LHCN-M2 (cell line): ENCODE results near the gene MYOG. TPM values are rescaled to one million over a fixed set of nuclear protein-coding genes. Genes with fewer than 3 reads are reported as not detected.

ENCODE experiments used
- DNase-seq: peaks from one replicate; pipeline ENCODE4 v3.0.0-alpha.2; 2012; ENCODE audit warnings: low read depth
- polyA plus RNA-seq: library from polyadenylated mRNA; unstranded; fragments of >200 nt; gene quantifications from one replicate; pipeline ENCODE4 v1.2.1, GENCODE V29; 2012; ENCODE audit warnings: missing spikeins
- total RNA-seq: library from RNA; depleted of rRNA; stranded (reverse); fragments of >200 nt; gene quantifications from 2 replicates; pipeline ENCODE4 v1.2.3, GENCODE V29; 2014; rRNA removed

Gene MYOG
- total RNA-seq: 0.13 and 5.7 TPM in 2 replicates
- polyA plus RNA-seq: 1.1 TPM

DNA sequence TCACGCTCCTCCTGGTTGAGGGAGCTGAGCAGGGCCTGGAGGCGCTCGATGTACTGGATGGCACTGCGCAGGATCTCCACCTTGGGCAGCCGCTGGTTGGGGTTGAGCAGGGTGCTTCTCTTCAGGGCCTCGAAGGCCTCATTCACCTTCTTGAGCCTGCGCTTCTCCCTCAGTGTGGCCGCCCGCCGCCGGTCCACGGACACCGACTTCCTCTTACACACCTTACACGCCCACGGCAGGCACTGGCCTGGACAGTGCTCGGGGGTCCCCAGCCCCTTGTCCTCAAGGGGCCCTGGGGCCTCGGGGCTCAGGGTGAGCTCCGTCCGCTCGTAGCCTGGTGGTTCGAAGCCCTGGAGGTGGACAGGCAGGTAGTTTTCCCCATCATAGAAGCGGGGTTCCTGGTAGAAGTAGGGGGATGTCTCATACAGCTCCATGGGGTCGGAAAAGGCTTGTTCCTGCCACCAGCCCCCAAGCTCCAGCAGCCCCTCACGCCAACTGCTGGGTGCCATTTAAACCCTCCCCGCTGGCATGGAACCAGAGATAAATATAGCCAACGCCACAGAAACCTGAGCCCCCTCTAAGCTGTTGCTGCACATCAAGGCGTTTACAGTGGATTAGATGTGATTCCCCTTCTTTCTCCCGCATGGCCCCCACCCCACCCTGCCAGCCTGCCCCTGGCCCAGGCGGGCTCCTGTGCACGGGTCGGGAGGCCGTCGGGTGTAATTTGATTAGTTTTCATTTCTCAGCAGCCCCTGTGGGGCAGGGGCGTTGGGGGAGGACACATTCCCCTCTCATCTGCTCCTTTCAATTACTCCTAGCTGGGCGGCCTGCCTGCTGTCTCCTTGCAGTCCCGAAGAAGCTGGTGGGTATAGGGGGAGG is at the start of gene MYOG:
MYOG (minus strand) TSS at position 485 of the 879 bp plus-strand sequence; CDS start at position 434, 51 bp downstream.
- DNase-seq: no peak

DNA sequence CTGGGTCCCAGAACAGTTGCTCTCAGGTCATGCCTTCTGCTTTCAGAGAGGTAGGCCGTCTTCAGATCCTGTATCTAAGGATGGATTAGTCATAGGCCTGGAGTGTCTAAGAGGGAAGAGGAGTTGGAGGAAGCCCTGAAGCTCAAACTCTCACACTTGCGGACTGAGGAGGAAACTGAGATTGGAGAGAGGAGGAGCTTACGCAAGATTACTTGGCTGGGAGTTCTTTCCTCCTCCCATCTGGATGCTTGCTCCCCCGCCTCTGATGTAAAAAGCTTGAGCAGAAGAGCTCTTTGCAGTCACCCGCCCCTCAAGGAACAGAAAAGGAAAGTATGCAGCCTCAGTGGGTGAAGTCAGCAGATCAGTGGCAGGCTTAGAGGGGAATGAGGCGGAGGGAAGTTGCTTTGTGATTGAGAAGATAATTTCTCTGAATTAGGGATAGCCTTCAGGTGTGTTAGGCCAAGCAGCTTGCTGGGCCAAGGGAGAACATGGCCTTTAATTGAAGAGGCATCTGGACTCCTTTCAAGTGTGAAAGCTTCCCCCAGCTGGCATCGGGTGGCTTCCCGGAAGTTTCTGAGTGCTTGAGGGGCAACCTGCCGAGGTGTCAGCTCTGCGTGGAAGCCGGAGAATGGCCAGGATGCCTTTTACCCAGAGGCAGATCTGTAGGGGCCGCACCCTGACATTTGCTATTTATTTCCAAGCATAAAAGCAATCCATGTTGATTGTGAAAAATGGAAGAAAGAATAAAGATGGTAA is 48.3 kb upstream of the MYOG start:
- no peak for DNase-seq

DNA sequence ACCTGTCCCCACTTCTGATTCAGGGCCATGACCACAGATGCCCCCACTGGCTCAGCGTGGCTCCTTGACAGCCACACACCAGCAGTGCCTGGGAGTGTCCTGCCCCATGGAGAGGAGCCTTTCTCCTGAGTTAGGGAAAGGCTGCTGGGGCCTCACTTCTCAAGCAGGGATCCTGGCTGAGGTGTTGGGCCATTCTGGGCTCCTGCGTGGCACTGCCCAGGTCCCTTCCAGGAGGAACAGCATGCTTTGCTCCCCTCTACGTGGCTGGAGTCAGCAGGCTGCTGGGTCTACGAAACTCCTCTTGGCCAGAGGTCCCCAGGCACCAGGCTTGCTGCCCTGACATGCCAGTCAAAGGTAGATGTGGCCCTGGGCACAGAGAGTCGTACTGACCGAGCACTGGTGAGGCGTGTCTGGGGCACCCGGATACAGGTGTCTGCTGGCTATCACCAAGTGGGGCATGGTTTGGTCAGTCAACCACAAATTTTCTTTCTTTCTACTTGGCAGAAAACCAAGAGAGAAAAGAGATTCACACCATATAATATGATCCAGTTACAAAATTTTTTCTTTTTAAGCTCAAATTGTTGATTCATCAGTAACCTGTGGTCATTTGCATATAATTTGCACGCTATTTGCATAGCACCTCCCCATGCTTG is 45.9 kb upstream of the MYOG start:
- no peak for DNase-seq

DNA sequence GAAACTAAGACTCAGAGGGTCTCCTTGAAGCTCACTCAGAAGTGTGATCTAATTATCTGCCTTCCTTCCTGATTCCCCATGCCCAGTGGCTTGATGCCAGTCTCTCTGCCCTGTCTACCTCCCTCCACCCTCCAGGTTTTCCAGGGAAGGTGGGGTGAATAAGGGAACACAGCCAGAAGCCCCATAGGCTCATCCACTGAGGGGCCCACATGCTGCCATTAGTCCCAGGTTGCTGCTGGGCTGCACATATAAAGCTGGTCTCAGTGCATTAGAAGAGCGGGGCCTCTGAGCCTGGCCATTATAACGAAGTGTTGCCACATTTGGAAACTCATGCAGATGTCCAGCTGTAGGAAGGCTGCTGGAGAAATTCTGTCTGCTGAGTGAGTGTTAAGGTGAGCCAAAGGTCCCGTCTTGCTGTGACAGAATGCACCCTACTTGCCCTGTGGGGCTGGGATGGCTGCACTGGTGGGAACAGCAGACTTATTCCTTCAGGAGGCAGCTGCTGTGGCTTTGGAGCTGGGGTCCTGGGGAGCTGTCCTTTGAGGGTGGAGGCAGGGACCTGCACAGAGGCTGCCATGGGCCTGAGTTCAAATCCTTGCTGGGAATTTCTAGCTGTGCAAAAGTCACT is 44.7 kb upstream of the MYOG start:
- no peak for DNase-seq

DNA sequence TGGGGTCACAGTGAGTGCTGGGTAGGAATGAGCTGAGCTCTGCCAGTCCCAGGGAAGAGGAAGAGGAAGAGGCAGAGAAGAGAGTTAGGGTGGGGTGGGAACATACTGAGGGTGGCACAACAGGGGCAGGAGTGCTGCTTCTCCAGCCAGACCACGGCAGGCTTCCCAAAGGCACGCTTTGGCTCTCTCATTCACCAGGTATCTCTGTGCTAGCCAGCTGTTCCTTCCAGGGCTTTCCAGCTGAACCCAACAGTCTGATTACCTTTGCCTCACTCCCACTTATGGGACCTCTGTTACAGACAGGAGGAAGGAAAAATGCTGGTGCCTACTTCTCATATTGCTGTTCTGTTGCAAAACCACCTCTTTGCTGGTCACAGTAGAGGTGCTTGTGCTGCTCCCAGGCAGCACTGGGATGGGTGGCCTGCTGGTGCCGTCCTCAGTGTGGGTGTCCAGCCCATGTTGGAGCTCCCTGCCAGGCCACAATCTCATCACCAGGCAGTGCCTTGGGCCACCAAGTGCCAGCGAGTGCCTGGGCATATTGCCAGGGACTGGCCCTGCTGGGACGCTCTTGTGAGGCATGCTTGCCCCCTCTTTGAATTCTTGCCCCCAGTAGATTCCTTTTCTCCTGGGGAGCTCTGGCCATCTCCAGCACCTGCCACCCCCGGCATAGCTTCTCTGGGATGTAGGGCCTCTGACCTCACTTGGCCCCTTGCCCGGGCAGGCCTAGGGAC is 43.9 kb upstream of the MYOG start:
- no peak for DNase-seq

DNA sequence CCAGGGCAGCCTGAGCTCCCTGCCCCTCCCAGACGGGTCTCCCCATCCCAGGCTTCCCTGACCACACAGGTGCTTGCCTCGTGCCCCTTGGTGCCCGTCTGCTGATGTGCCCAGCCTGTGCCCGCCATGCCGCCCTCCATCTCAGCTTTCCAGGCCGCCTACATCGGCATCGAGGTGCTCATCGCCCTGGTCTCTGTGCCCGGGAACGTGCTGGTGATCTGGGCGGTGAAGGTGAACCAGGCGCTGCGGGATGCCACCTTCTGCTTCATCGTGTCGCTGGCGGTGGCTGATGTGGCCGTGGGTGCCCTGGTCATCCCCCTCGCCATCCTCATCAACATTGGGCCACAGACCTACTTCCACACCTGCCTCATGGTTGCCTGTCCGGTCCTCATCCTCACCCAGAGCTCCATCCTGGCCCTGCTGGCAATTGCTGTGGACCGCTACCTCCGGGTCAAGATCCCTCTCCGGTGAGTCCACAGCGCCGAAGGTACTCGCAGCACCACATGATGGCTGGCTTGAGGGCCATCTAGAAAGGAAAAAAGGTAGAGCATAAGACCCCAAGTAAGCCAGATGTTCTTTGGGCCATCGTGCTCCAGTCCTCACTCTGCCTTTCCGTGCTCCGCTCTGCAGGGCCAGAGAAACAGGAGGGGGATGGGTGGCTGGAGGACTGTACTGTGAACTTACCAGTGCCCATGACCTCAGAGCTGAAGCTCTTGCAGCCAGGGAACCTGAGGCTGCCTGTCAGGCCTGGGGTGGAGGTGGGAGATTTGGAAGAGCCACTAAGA is 43.1 kb upstream of the MYOG start:
- DNase-seq: no peak

DNA sequence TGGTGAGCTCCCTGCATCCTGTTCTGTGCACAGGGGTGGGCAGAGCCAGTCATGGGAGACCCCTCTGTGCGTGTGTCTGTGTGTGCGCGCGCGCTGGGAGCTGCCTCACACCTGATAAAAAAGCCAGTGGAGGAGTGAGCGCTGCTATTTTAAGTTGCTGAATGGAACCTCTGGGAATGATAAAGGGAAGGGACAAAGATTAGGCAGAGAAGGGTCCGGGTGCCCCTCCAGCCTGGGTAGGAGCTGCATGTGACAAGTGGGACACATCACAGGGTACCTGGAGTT is 42.6 kb upstream of the MYOG start:
- no peak for DNase-seq

DNA sequence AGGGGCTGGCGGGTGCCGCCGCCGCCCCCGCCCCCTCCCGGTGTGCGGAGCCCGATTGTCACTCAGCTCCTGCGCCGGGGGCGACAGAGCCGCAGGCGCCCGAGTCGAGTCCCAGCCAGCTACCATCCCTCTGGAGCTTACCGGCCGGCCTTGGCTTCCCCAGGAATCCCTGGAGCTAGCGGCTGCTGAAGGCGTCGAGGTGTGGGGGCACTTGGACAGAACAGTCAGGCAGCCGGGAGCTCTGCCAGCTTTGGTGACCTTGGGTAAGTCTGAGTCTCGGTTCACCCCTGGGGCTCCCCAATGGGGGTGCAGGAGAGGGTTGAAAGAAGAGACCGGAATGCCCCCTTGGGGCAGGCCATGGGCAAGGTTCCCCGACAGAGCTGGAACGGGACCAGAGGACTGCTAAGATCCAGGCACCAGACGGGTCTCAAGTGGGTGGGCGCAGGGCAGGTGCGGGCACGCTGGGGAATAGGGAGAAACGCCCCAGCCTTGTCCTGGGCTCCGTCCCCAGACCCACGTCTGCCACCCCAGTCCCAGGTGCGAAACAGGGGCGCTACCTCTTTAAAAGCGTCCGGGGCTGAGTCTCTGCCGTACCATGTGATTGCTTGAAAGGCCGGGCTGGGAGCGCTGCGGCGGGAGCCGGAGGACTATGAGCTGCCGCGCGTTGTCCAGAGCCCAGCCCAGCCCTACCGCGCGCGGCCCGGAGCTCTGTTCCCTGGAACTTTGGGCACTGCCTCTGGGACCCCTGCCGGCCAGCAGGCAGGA is 42.0 kb upstream of the MYOG start, which contains the start of gene ADORA1:
ADORA1 (plus strand) TSS at position 61 of the 765 bp plus-strand sequence. CDS start 1,116 bp downstream, outside the sequence.
- DNase-seq: peak; percentile 73

DNA sequence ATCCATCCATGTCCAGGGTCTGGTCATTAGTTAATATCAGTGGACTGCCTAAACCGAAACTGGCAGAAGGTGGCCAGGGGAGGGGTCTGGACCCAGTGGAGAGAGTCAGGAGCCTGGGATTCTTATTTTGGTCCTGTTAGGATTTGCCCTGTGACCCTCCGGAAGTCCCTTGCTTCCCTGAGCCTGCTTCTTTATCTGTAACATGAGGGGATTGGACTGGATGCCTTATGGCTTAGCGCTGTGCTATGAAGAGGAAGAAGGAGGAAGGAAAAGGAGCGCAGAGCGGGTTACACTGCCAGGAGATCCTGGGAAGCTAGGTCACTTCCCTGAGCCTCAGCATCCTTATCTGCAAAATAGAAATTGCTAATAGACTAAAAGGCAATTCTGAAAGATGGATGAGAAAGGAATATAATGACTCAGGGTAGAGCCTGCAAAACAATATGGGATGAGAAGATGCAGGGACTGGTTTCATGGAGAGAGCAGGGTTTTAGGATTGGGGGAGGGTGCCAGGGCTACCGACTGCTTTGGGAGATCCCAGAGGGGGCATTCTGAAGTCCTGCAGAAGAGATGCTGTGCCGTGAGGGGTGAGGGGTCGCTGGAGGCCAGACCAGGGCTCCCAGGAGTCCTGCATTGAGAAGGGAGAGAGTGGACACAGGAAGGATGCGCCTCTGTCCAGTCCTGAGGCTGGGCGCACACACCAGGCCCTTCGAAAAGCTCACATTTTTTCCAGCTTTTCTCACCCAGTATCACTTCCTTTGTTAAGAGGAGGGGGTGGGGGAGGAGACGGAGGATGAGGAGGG is 41.3 kb upstream of the MYOG start:
- peak; percentile 34 for DNase-seq

DNA sequence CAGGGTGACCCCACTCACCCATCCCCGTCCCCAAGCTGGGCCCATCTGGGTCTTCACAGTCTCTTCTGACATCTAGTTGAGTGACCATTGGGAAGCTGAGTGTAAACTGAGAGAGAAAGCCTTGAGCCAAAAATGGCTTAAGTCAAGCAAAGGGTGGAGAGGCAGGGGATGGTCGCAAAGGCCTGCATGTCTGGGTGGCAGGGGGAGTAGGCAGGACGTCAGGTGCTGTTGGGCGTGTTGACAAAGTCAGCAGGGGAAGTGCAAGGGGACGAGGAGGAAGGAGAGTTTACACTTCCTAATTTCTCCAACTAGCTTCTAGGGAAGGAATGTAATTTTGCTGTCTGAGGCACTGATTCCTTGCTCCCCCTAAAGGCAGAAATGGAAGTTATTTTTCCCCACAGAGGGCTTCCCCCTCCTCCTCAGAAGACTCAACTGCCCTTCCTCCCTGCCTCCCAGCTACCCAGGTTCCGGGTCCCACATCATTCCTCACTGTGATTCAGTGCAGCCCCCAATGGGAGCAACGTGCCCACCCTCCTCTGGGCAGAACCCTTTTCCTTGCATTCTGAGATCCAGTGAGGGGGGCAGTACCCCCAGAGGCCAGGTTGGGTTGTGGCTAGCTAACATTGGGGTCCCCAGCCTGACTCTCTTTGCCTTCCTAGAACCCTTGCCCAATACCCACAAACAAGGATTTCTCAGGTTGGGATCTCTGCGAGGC is 40.5 kb upstream of the MYOG start:
- peak; percentile 47 for DNase-seq

DNA sequence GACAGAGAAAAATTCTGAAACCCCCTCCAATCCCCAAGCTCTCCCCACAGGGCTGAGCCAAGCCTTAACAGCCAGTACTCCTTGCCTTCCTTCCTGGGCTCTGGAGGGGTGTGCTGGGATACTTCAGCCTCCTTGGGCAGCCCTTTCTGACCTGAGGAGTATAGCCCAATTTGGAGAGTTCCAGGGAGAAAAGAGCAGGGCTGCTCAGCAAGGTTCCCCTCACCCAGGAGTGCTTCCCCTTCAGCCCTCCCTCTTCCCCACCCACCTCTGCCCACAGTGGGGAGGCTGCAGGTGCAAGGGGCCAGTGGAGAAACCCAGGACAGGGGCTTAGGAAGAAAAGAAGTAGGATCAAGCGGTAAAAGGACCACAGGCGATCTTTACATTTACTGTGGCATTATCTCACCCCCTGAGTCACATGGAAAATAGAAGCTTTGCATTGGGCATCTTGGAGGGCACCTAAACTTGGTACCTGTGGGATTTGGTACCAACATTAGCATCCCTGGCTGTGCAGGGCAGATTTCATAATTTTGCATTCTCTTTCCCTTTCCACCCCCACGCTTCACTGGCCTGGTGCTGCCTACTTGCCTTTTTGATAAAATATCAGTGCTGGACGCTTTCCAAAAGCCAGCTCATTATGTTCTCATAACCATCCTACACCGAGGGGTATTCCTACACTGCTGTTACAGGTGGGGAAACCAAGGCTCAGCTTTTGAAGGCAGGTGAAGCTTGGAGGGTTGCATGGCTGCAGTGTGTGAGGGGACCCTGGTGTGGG is 38.9 kb upstream of the MYOG start:
- DNase-seq: peak; percentile 58

DNA sequence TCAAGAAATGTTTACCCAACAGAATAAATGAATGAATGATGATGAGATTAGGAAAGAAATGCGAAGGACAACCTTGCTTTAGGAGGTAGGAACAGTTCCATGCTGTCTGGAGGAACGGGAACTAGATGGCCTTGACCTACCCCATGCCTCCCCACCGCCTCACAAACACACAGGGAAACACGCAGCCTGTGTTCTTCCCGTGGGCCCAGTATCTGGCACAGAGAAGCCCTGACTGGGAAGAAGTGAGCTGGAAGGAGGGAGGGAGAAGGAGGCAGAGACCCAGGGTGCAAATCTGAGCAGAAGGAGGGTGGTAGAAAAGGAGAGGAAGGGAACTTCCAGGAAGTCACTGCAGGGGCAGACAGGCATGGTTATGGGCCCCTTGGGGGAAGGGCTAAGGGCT is 38.2 kb upstream of the MYOG start:
- no peak for DNase-seq

DNA sequence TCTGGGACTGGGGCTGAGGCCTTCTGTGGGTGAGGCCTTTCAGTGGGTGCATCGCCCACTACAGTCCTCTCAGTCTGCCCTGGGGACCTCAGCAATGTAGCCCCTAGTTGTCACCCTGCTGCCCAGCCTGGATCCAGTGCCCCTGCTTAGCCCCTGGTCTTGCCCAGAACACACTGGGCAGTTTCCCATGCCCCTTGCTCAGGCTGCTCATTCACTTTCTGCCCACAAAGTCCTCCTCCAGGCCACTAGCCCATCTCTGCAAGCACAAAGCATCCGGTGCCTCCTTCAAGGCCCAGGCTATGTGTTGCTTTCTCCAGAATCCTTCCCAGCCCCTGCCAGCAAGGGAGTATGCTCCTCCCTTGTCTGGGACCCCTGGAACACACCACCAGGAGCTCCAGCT is 36.3 kb upstream of the MYOG start:
- no peak for DNase-seq

DNA sequence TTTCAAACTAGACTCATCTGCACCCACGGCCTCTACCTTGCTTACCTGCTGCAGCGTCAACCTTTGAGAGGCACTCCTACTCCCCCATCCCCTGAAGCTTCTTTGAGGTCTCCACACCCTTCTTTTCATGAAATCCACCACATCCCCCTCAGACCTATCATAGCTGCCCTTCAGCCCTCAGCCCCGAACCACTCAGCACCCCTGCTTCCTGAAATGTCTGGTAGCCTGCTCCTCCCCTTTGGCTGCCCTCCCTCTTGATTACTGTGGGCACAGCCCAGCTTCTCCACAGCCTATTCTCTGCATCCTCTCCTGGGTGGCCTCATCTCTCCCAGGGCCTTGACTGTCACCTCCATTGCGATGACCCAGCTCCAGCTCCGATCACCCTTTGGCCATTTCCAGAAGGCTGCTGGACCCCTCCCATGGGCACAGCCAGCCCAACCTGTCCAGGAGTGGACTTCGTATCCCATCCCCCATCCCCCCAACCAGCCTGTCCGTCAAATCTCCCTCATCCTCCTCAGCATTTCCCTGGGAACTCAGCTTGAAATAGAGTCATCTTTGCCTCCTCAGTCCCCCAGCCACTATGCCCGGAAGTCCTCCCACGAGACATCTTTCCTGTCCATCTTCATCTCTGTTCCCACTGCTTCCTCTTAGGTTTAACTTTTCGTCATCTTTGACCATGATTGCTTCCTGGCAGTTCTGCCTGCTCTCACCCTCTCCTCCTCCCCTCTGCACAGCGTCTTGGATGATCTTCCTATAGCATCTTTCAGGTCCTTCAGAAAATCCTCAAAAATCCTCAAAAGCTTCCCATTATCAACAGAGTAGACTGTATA is 35.6 kb upstream of the MYOG start:
- no peak for DNase-seq

DNA sequence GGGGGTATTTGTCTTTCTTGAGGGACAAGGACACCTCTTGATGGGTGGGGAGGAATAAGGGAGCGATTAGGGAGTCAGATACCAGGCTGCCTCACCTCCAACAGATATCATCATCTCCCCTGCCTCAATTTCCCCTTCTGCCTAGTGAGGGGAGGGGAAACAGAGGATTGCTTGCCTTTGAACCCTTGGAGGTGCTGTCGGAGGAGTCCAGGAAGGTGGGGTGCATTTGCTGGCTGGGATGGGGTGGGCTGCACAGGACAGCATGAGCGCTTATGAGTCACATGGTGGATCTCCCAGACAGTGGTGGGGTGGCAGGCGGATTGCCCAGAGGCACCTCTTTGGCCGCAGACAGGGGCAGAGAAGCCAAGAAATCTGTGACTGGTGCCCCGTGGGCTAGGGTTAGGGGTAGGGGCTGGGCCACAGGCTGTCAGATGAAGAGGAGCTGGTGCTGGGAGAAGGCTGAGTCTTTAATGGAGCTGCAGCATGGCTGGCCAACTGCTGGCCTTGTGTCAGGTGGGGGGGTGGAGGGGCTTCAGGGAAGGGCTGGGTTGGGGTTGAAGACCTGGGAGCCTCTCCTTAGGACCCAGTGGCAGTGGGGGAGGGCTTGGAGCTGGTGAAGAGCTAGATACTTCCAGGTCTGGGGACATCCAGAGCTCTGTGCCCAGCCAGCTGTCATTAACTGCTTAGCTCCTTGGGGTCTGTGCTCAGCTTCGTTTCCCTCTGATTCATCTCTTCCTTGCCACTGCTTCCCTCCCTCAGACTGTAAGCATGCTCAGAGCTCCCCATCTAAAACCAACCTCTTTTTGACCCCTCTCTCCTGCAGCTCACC is 34.7 kb upstream of the MYOG start:
- peak; percentile 35 for DNase-seq
